Endothelial cell (in vitro differentiated cells): Measurements from ENCODE around the gene AARS2. TPM values are rescaled to one million over a fixed set of nuclear protein-coding genes. Genes with fewer than 3 reads are reported as not detected.

ENCODE experiments used
- DNase-seq: peaks from one replicate; pipeline ENCODE4 v3.0.0; 2021; ENCODE audit warnings: low spot score
- H3K27ac Mint-ChIP-seq: one replicate; pipeline ENCODE4 v1.8.0; 2021; ENCODE audit warnings: mixed read lengths, inconsistent platforms; ENCODE audit not compliant: unreplicated experiment
- H3K27me3 Mint-ChIP-seq: one replicate; pipeline ENCODE4 v1.8.0; 2021; ENCODE audit warnings: mild to moderate bottlenecking, moderate library complexity, mixed read lengths, inconsistent platforms; ENCODE audit not compliant: unreplicated experiment
- H3K36me3 Mint-ChIP-seq: one replicate; pipeline ENCODE4 v1.8.0; 2021; ENCODE audit warnings: mild to moderate bottlenecking, low read depth, mixed read lengths, inconsistent platforms; ENCODE audit not compliant: unreplicated experiment
- H3K4me1 Mint-ChIP-seq: one replicate; pipeline ENCODE4 v1.8.0; 2021; ENCODE audit warnings: mild to moderate bottlenecking, mixed read lengths, inconsistent platforms; ENCODE audit not compliant: unreplicated experiment
- H3K4me3 Mint-ChIP-seq: one replicate; pipeline ENCODE4 v1.8.0; 2021; ENCODE audit warnings: mild to moderate bottlenecking, mixed read lengths, inconsistent platforms; ENCODE audit not compliant: unreplicated experiment
- H3K9me3 Mint-ChIP-seq: one replicate; pipeline ENCODE4 v1.8.0; 2021; ENCODE audit warnings: mixed read lengths, inconsistent platforms; ENCODE audit not compliant: unreplicated experiment
- total RNA-seq: library from RNA; stranded (reverse); fragmentation: NEBNext Ultra II Directional; extraction: Animal tissue kit (Norgen Biotek cat#: 25700); gene quantifications from one replicate; pipeline ENCODE4 v1.2.1, GENCODE V29; 2021; ENCODE audit not compliant: unreplicated experiment
- TF ChIP-seq, protein P1 (sequence below): fragments of 200-600 bp; sonication (generic); IDR thresholded peaks from one replicate; pipeline ENCODE4 v1.5.0; 2021; ENCODE audit warnings: antibody characterized with exemption; ENCODE audit not compliant: unreplicated experiment

The AARS2 gene
- total RNA-seq, 1 donor from 2014 or later = 16.0 TPM

DNA sequence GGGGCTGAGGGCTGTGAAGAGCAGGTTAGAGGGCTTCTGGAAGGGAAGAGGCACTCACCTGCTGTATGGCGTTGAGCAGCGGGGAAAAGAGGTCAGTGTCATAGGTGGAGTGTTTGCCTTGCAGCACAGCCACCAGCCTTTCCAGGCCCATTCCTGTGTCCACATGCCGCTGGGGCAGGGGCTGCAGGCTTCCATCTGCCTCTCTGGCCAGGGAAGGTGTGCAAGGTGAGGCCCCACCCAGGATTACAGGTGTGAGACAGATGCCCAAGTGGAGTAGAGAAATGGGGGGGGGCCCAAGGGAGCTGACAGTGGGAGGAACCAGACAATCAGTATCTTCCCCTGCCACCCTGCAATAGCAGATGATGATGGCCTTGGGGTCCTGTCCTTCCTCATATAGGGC lies 2.9 kb downstream of the AARS2 start:
- Mint-ChIP-seq H3K4me1 (peaks cover 11% of the 10 kb centered on the region), H3K27me3 (peaks cover 5% of the 10 kb centered on the region), H3K9me3 (no peaks in the 10 kb centered on the region), H3K27ac (no peak overlapping the region), H3K4me3 (peak overlapping the region; percentile 28), H3K36me3 (peaks cover 36% of the 10 kb centered on the region)
- TF ChIP-seq, protein P1, sequence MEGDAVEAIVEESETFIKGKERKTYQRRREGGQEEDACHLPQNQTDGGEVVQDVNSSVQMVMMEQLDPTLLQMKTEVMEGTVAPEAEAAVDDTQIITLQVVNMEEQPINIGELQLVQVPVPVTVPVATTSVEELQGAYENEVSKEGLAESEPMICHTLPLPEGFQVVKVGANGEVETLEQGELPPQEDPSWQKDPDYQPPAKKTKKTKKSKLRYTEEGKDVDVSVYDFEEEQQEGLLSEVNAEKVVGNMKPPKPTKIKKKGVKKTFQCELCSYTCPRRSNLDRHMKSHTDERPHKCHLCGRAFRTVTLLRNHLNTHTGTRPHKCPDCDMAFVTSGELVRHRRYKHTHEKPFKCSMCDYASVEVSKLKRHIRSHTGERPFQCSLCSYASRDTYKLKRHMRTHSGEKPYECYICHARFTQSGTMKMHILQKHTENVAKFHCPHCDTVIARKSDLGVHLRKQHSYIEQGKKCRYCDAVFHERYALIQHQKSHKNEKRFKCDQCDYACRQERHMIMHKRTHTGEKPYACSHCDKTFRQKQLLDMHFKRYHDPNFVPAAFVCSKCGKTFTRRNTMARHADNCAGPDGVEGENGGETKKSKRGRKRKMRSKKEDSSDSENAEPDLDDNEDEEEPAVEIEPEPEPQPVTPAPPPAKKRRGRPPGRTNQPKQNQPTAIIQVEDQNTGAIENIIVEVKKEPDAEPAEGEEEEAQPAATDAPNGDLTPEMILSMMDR = no peak
- no peak for DNase-seq

DNA sequence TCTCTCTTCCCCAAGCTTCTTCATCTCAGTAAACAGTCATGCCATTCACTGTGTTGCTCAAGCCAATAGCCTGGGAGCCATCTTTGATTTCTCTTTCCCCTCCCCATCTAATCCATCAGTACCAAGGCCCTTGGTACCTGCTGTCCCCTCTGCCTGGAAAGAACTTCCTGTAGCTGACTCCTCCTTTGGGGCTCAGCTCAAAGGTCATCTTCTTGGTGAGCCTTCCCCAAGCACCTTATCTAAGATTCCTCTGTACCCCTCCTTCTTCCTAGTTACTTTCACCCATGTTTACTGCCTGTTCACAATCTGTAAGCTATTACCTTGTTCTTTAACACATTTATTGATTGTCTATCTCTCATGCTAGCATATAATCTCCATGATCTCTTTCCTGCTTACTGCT lies 3.5 kb downstream of the AARS2 start:
- no peak for DNase-seq
- H3K9me3 Mint-ChIP-seq = no peaks in the 10 kb centered on the region
- H3K4me3 Mint-ChIP-seq = no peak overlapping the region
- H3K4me1 Mint-ChIP-seq = peaks cover 11% of the 10 kb centered on the region
- TF ChIP-seq, protein P1 = no peak
- H3K27me3 Mint-ChIP-seq = peaks cover 5% of the 10 kb centered on the region
- no peak overlapping the region for H3K27ac Mint-ChIP-seq
- peaks cover 36% of the 10 kb centered on the region for H3K36me3 Mint-ChIP-seq

DNA sequence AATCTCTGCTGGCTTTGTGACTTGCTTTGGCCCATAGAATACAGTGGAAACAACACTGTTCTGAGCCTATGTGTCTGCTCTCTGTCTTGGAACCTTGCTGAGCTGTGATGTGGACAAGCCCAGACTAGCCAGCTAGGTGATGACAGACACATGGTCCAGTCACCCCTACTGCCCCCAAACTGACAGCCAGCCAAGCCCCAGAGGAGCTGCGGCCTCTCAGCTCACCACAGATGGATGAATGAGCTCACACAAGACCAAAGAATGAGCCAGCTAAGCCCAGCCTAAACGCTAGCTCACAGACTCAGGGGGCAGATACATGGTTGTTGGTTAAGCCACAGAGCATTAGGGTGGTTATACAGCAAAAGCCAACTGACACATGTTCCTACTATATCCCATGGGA lies 4.1 kb downstream of the AARS2 start:
- H3K9me3 Mint-ChIP-seq = no peaks in the 10 kb centered on the region
- H3K27me3 Mint-ChIP-seq = peaks cover 5% of the 10 kb centered on the region
- H3K27ac Mint-ChIP-seq = no peak overlapping the region
- H3K36me3 Mint-ChIP-seq = peaks cover 36% of the 10 kb centered on the region
- peak overlapping the region; percentile 21 for H3K4me3 Mint-ChIP-seq
- TF ChIP-seq, protein P1 = no peak
- no peak for DNase-seq
- peaks cover 11% of the 10 kb centered on the region for H3K4me1 Mint-ChIP-seq

DNA sequence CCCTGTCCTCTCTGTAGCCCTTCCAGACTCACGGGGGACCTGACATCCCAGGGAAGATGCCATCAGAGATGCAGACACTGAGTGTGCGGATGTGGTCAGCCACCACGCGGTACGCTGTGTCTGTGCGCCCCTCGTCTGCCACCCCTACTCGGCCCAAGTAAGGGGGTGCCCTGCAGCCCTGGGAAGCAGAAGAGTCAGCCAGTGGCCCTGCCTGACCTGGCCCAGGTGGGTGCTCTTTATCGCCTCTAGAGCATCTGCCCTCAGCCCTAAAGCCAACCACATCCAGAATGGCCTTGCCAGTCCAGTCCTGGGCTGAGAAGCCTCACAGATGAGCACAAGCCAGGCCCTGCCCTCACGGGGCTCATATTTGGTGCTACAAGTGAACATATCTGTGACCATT lies 5.9 kb downstream of the AARS2 start:
- Mint-ChIP-seq H3K27ac (no peak overlapping the region), H3K4me1 (peaks cover 9% of the 10 kb centered on the region), H3K27me3 (peaks cover 5% of the 10 kb centered on the region), H3K36me3 (peaks cover 42% of the 10 kb centered on the region), H3K4me3 (no peak overlapping the region), H3K9me3 (no peaks in the 10 kb centered on the region)
- DNase-seq = no peak
- TF ChIP-seq, protein P1 = no peak

DNA sequence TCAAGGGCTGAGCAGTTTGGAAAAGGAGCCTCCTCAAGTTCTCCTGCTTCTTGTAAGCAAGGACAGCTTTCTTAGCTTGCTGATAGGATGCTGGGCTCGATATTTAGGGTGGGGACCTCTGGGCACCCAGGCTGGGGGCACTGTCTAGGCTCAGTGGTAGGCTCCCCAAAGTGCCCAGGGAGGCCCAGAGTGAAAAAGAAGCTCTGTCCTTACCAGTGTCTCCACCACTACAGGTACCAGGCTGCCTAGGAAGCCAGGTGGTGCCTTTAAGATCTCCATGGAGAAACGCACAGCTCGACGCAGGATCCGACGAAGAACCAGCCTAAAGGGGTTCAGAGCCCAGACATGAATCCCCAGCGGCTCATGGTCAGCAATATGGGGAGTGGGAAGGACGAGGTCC lies 6.4 kb downstream of the AARS2 start:
- Mint-ChIP-seq H3K4me1 (peaks cover 4% of the 10 kb centered on the region), H3K4me3 (no peak overlapping the region), H3K9me3 (no peaks in the 10 kb centered on the region), H3K36me3 (peaks cover 39% of the 10 kb centered on the region), H3K27me3 (peaks cover 3% of the 10 kb centered on the region), H3K27ac (no peak overlapping the region)
- no peak for DNase-seq
- TF ChIP-seq, protein P1 = no peak
